Activated CD8-positive, alpha-beta T cell treated with anti-CD3 and anti-CD28 coated beads for 36 hours (primary cell): ENCODE measurements around the gene GHSR. TPM values are rescaled to one million over a fixed set of nuclear protein-coding genes. Genes with fewer than 3 reads are reported as not detected.

Source experiments
- ATAC-seq: fragments of 200-7000 bp; cut with Tn5 transposase; one replicate; pipeline ENCODE4 v1.10.0; 2021; ENCODE audit warnings: mild to moderate bottlenecking, moderate library complexity
- CTCF ChIA-PET: fragments of 350-600 bp; sonication (Branson Sonifier 250); formaldehyde crosslinking; loops from one replicate; lab custom pipeline; 2021; ENCODE audit warnings: antibody characterized with exemption; lab: Charles Lee
- POLR2A ChIA-PET: fragments of 350-600 bp; sonication (Branson Sonifier 250); formaldehyde crosslinking; loops from one replicate; lab custom pipeline; 2021; ENCODE audit warnings: antibody characterized with exemption; lab: Charles Lee
- DNase-seq: peaks from one replicate; pipeline ENCODE4 v3.0.0-alpha.2; 2020
- H3K27ac Mint-ChIP-seq: one replicate; pipeline ENCODE4 v1.8.0; 2021; ENCODE audit warnings: mild to moderate bottlenecking, mixed read lengths
- H3K27me3 Mint-ChIP-seq: one replicate; pipeline ENCODE4 v1.8.0; 2021; ENCODE audit warnings: mixed read lengths
- H3K36me3 Mint-ChIP-seq: one replicate; pipeline ENCODE4 v1.8.0; 2021; ENCODE audit warnings: low read depth, mixed read lengths
- H3K4me1 Mint-ChIP-seq: one replicate; pipeline ENCODE4 v1.8.0; 2021; ENCODE audit warnings: low read depth, mixed read lengths
- H3K4me3 Mint-ChIP-seq: one replicate; pipeline ENCODE4 v1.8.0; 2021; ENCODE audit warnings: mild to moderate bottlenecking, moderate library complexity, mixed read lengths
- H3K9me3 Mint-ChIP-seq: one replicate; pipeline ENCODE4 v1.8.0; 2021; ENCODE audit warnings: mixed read lengths
- CTCF ChIP-seq: fragments of 200-600 bp; IDR thresholded peaks from one replicate; pipeline ENCODE4 v1.8.0; 2022; ENCODE audit warnings: antibody characterized with exemption, mild to moderate bottlenecking
- intact Hi-C: fragments of 100-400 bp; cut with micrococcal nuclease; formaldehyde crosslinking; loops from one replicate; pipeline ENCODE4 v1.10.0; 2022
- total RNA-seq, 2 experiments: library from RNA; stranded (reverse); gene quantifications; one replicate each; pipeline ENCODE4 v1.2.3, GENCODE V29; 2021

GHSR gene
- total RNA-seq, 2 experiments from 2014 or later, result not detected

- peaks cover 4% of the 10 kb centered on the region for H3K4me1 Mint-ChIP-seq
- DNase-seq, result no peak
- peaks cover 3% of the 10 kb centered on the region for H3K9me3 Mint-ChIP-seq
- peaks cover under 1% of the 10 kb centered on the region for H3K36me3 Mint-ChIP-seq
- POLR2A ChIA-PET, result no interaction called here
- ATAC-seq, result no peak
- peaks cover 33% of the 10 kb centered on the region for H3K27me3 Mint-ChIP-seq
- TF ChIP-seq CTCF, result no peak
- H3K27ac Mint-ChIP-seq, result no peak overlapping the region
- no peak overlapping the region for H3K4me3 Mint-ChIP-seq
- CTCF ChIA-PET, result interaction anchor here (1.6 kb wide), 1 partner anchor 26 kb away, joined by 3 read pairs; no protein-coding TSS in a partner anchor
- intact Hi-C loops, result no loop called here
These were observed 5.9 kb upstream of the GHSR start for GRCh38 chr3:172454180-172454579.

GRCh38 chr3:172449466-172450149, 1.4 kb upstream of the GHSR start:
- peaks cover 5% of the 10 kb centered on the region for H3K36me3 Mint-ChIP-seq
- no peak overlapping the region for H3K4me3 Mint-ChIP-seq
- no peak overlapping the region for H3K27ac Mint-ChIP-seq
- intact Hi-C loops, result no loop called here
- peaks cover 71% of the 10 kb centered on the region for H3K27me3 Mint-ChIP-seq
- TF ChIP-seq CTCF, result no peak
- H3K4me1 Mint-ChIP-seq, result peaks cover 25% of the 10 kb centered on the region
- no peak for ATAC-seq
- H3K9me3 Mint-ChIP-seq, result peaks cover 6% of the 10 kb centered on the region
- CTCF ChIA-PET, result interaction anchor here (3.0 kb wide), 1 partner anchor 12 kb away, joined by 14 read pairs; no protein-coding TSS in a partner anchor
- peak; percentile 25 for DNase-seq
- POLR2A ChIA-PET, result no interaction called here

- CTCF ChIA-PET, result interaction anchor here (1.0 to 3.0 kb wide), 4 partner anchors 10 to 175 kb away, joined by 3 to 14 read pairs (median 6); no protein-coding TSS in a partner anchor
- H3K4me3 Mint-ChIP-seq, result no peak overlapping the region
- H3K9me3 Mint-ChIP-seq, result peaks cover 6% of the 10 kb centered on the region
- DNase-seq (no peak), ATAC-seq (no peak)
- intact Hi-C loops, result no loop called here
- POLR2A ChIA-PET, result no interaction called here
- TF ChIP-seq CTCF, result no peak
- peaks cover 5% of the 10 kb centered on the region for H3K36me3 Mint-ChIP-seq
- H3K27ac Mint-ChIP-seq, result no peak overlapping the region
- H3K27me3 Mint-ChIP-seq, result peaks cover 69% of the 10 kb centered on the region
- H3K4me1 Mint-ChIP-seq, result peaks cover 25% of the 10 kb centered on the region
These were observed 607 bp upstream of the GHSR start for GRCh38 chr3:172448661-172449465.

- intact Hi-C loops, result no loop called here
- ChIA-PET CTCF (interaction anchor here (1.0 to 1.9 kb wide), 2 partner anchors 15 to 229 kb away, joined by 4 to 9 read pairs; no protein-coding TSS in a partner anchor), POLR2A (no interaction called here)
- peaks cover 61% of the 10 kb centered on the region for H3K27me3 Mint-ChIP-seq
- H3K9me3 Mint-ChIP-seq, result peaks cover 6% of the 10 kb centered on the region
- H3K4me3 Mint-ChIP-seq, result no peak overlapping the region
- ATAC-seq (no peak), DNase-seq (no peak)
- H3K36me3 Mint-ChIP-seq, result peaks cover 5% of the 10 kb centered on the region
- H3K4me1 Mint-ChIP-seq, result peaks cover 25% of the 10 kb centered on the region
- no peak overlapping the region for H3K27ac Mint-ChIP-seq
- no peak for TF ChIP-seq CTCF
These were observed 2.1 kb downstream of the GHSR start for GRCh38 chr3:172446198-172446597.
